NCI-H82 treated with DMSO at 0.1 percent for 48 hours (cell line): ENCODE results near the gene LAD1.
A peak's percentile ranks its signal among the peaks of the same experiment; 100 is the strongest.

Experiments used
- DNase-seq: peaks from one replicate; lab custom pipeline; 2025; ENCODE audit not compliant: unreplicated experiment; lab: John Stamatoyannopoulos, UW

LAD1 gene

DNA sequence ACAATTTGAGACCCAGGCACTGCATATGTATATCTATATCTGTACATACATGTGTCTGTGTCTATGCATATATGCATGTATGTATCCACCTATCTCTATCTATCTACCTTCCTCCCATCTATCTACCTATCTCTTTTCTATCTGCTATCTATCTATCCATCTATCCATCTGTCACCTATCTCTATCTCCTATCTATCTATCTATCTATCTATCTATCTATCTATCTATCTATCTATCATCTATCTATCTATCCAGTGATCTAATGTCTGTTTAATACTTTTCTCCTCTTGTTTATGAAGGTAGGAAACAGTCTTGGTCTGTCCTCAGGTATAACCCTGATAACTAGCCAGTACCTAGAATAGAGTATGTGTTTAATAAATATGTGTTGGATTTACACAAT lies 47.5 kb downstream of the LAD1 start:
- no peak for DNase-seq

DNA sequence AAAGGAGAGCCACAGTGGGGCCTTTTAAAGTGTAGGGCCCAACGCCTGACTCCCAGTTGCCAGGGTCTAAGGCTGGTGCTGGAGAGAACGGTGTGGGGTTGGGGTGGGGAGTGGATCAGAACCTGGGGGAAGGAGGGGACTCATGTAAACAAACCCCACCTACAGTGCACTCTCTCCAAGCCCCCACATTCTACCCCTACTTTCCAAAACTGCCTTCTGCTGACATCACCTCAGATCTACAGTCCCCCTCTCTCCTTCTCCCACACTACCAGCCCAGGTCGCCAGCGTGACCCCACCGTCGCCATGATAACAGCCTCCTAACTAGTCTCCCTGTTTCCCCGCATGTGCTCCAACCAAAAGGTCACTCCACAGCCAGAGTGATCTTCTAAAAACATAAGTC lies 48.2 kb downstream of the LAD1 start:
- DNase-seq = no peak

DNA sequence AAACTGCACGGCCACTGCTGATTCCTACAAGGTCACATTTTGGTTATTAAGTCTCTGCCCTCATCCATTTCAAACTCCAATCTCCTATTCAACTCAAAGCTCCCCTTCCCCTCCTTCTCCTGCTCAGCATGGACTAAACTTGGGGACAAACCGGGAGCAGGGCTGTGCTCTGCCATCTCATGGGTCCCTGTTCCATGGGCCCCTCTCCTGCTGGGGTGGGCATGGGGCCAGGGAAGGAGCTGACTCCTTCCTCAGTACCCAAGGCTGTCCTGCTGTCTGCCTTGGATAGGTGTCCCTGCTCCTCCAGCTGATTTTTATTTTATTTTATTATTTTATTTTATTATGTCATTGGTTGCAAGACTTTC lies 48.8 kb downstream of the LAD1 start:
- no peak for DNase-seq

DNA sequence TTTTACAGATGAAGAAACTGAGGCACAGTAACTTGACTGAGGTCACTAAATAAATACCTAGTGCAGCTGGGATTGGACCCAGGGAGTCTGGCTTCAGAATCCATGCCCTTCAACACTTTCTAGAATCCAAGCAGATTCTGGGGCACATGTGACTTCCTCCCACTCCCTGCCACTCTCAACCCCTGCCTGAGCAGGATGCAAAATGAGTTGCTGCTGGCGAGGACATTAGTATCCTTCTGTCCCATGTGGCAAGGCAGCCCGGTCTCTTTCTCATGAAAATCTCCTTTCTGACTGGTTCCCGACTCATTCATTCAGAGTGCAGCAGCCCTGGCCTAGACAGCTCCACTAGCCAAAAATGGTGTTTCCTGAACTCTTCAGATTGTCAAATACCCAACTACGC lies 50.0 kb downstream of the LAD1 start:
- DNase-seq = no peak

DNA sequence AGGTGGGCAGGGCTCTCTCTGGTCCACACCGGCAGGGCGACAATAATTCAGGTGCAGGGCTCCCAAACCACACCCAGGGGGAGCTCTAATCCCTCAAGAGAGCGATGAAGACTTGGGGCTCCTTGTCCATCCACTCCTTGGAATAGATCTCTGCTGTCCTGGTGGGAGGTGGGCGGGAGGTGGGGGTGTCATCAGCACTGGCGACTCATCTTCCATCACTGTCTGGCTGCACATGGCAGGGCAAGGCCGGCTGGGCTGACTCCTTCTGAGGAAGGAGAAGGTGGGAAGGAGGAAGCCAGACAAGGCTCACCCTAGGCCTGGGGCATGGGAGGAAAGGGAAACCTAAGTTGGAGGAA lies 50.9 kb downstream of the LAD1 start:
- DNase-seq = peak; percentile 41

DNA sequence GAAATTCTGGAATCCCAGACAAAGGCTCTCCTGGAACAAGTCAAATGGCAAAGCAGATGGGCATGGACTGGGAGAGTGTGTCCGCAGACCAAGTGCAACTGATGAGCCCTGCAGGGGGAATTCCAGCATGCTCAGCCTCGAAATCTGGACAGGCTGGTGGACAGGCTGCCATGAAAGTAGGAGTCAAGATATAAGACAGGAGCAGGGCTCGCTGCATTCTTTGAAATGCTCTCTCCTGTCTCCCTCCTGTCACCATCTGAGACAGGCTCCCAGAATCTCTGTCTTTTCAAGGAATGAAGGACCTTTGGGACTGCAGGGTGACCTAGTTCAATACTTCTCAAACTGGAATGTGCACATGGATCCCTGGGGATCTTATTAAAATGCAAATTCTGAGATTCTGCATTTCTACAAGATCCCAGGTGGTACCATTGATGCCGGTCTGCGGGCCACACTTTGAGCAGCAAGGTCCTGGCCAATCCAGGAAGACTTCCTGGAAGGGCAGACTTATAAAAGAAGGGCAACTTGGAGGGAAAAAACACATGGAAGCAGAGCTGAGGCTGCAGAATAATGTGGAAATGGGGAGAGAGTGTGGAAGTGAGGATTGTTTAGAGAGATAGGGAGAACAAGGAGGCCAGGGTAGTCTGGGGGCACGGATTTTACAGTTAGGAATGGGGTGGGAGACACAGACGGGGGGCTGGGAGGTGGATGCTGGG lies 51.5 kb downstream of the LAD1 start:
- DNase-seq = no peak

DNA sequence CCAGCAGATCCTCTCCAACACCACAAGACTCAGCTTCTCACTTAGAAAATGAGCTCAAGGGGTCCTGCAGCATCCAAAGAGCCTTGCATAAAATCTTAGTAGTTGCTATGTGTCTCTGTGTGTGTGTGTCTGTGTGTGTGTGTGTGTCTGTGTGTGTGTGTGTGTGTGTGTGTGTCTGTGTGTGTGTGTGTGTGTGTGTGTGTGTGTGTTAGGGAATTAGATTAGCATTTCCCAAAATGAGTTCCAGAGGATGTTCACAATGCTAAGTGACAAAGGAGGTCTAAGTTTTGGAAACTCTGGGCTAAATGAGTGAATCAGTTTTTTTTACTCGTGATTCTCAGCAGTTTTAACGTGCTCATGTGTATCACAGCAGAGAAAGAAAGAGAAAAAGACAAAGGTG lies 52.1 kb downstream of the LAD1 start:
- no peak for DNase-seq

DNA sequence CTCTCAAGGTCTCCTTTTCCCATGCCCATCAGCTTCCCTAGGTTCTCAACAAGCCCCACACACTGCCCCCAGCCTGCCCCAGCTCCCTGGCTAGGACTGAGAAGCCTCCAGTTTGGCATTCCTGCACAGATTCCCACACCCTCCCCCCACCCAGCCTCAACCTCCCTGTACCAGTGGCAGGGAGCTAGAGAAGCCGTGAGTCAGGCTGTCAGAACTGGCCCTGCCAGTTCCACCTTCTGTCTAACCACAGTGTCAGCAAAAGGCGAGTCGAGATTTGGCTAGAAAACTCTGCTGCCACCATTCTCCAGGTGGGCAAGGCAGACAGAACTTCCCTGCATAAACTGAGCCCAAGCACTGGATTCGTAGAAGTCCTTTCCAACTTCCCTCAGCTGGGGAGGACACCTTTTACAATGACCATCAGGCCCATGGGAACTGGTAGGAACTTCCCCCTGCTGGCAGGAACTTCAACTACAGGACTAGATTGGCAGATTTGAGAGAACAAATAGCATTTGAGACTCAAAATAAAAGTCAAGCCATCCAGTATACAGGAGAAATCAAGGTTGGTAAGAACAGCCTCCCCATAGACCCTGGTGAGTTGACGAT lies 52.7 kb downstream of the LAD1 start:
- peak; percentile 20 for DNase-seq

DNA sequence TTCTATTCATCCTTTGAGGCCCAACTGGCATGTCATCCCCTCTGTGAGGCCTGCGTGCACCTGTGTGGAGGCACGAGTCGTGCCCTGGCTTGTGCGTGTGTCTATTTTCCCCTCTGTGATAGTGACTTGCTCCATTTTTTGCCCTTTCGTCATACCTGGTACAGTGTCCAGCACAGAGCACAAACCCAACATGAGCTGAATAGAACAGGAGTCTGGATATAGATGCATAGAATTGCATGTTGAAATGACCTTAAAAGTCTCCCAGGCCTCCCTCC lies 54.1 kb downstream of the LAD1 start:
- DNase-seq = no peak

DNA sequence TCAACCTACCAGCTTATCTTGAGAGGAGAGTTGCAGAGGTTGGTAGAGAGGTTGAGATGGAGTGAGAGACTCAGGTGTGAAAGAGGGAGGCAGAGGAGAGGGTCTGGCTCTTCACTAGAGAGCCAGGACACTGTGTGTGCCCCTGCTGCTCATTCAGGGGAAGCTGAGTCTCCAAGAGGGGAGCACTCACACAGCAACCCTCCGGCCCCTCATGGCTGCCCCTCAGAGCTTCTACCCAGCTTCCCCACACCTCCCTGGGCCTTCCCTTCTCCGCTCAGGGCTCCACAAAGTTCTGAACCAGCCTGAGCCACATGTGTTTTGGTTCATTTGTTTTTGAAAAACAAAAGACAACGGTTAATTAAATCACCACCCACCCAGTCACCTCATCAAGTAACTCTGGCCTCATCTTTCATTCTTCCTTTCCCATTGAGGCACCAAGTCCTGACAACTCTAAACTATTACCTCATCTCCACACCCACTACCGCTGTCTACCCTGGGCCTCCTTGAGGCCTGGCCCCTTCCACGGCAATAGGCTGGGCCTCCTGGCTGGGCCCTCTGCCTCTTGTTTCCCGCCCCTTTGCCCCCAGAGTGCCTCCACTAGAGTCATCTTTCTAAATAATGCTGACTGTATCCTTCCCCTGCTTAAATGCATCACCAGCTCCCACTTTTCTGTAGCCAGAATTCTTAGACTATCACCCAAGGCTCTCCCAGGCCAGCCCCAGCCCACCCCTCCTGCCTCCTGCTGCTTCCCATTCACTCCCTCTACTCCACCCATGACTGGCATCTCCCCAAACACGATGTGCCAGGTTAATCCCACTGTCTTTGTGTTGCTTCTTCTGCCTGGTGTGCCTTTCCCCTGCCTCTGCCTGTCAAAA lies 54.7 kb downstream of the LAD1 start:
- DNase-seq = no peak

DNA sequence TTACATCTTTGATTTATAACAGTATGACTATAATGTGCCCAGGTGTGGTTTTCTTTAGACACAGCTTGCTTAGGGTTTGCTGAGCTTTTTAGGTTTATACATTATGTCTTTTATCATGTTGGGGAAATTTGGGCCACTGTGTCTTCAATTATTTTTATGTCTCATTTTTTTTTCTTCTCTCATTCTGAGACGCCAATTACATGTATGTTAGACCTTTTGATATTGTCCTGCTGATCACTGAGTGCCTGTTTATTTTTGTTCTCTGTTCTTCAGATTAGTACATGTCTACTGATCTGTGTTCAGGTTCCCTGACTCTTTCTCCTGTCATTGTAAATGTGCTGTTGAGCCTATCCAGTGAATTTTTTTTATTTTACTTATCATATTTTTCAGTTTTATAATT lies 57.7 kb downstream of the LAD1 start:
- DNase-seq = no peak

DNA sequence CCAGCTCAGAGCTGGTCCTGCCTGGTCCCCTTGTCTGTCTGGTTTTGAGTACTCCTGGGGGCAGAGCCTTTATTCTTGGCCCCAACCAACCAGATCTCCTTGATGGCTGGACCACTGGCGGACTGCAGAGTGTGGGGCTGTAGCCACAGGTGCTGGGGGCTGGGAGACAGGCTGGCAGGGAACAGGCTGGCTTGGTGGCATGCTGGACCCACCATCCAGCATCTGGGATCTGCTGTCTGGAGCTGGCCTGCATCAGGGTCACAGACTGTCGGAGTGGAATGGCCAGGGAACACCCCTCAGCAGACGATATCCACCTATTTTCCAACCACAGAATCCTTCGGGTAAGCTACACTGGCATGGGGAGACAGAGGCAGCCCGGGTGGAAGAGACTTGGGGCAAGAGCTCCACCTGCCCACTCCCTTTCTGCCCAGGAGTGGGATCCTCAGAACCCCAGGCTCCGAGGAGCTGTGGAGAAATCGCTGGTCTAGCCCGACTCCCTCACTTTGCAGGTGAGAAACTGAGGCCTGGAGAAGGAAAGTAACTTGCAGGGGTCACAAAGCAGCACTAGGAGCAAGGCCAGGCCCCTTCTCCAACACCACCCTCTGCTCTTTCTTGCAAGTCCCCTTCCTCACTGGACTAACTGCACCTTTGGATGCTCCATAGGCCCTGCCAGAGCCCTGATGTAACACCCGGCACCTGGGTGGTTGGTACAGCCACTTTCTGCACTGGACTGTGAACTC lies 62.2 kb downstream of the LAD1 start:
- DNase-seq = no peak

DNA sequence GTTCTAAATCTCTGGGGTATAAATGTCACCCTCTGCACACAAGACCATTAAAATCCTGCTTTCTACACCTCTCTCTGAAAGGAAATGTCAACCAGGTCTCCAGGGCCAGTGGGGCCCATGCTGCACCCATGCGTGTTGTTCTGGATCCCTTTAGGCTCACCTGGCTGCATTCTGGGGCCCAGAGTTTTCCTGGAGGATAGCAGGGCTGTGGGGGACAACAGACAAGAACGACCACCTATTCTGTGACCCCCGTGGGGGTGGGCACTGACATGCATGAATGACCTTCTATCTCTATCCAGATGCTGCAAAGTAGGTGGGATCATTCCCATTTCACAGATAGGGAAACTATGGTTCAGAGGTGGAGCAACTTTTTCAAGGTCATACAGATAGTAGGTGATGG lies 63.2 kb downstream of the LAD1 start:
- DNase-seq = no peak

DNA sequence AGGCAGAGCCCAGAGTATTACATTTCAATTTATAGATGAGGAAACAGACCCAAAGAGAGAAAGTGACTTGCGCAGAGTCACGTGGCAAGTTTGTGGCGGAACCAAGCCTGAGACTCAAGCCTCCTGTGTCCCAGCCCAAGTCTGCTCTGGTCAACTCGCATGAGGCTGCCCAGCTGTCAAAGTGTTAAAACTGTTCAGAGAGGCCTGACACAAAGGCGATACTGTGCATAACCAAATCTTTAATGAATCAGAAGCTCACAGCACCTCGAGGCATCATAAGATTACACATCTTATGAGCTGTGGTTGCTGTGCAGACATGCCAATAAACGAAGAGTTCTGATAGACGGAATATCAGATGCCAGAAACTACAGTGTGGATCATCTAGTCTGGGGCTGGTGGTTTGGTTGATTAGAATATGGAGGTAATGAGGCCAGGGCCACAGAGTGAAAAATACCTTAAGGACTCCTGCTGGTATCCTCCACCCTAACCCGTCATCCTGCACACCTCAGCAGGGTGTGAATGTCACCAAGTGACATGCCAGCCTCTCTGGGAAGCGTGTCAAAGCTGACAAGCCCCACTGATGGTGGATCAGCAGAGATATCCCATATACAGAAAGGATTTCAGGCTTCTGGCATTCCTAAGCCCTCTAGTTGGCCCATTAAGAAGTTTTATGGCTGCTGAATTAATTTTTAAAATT lies 63.8 kb downstream of the LAD1 start:
- DNase-seq = no peak

DNA sequence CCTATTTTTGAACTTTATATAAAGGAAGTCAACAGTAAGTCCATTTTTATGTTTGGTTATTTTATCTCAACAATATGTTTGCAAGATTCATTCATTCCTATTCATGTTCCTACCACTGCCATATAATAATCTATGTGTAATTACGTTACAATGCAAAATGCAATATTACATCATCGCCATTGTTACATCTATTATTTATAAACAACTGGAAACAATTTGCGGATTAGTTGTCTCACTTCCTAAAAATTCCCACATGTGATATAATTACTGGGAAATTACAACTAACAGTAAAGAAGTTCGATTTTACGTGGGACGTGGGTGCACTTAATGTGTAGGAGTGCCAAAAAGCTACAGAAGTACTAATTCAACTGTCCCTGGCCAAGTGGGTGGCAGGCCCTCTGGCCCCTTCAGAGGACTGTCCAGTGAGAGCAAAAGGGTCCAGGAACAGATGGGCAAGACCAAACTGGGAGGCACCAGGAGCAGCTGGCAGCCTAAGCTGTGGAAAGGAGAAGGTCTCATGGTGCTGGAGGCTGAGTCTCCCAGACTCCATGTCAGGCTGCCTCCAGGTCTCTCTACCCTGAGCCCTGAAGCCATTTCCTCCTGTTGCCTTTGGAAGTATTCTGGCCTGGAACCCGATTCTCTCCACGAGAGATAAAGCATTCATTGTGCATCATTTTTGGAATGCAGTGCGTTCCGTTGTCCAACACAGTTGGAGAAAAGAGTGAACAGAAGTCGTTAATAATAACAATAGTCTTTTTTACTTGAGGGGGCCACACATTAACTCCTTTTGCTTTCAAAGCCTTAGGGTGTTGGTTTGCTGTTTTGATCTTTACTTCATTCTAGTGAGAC lies 64.6 kb downstream of the LAD1 start:
- no peak for DNase-seq

DNA sequence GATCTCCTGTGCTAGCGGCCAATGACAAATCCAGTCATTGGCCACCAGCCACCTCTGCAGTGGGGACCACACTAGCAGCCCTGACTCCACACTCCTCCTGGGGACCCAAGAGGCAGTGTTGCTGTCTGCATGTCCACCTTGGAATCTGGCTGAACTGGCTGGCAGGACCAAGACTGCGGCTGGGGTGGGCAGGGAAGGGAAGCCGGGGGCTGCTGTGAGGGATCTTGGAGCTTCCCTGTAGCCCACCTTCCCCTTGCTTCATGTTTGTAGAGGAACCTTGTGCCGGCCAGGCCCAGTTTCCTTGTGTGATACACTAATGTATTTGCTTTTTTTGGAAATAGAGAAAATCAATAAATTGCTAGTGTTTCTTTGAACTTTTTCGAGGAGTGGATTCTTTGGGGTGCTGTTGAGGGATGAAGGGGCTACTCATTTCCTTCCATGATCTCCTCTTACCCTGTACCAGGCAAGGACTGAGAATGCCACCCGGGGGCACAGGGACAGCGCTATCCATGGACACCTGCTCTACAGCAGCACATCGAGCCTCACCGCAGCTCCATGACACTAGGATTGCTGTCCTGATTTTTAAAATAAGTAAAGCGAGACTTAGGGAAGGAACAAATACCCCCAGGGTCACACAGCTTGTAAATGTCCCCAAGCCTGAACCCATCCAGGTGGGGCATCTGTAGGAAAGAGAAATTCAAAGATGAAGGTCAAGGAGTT lies 66.3 kb downstream of the LAD1 start:
- no peak for DNase-seq

DNA sequence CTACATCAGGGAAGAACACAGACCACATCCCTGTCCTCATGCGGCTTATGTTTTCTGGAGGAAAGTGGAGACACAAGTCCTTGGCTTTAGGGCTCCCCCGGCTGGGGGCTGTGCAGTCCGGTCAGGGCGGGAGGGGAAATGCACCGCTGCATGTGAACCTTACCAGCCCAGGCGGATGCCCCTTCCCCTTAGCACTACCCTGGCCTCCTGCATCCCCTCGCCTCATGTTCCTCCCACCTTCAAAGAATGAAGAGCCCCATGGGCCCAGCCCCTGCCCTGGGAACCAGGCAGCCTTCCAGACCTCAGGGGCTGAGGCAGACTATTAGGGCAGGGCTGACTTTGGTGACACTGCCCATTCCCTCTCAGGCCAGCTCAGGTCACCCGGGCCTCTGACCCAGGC lies 67.1 kb downstream of the LAD1 start:
- no peak for DNase-seq

DNA sequence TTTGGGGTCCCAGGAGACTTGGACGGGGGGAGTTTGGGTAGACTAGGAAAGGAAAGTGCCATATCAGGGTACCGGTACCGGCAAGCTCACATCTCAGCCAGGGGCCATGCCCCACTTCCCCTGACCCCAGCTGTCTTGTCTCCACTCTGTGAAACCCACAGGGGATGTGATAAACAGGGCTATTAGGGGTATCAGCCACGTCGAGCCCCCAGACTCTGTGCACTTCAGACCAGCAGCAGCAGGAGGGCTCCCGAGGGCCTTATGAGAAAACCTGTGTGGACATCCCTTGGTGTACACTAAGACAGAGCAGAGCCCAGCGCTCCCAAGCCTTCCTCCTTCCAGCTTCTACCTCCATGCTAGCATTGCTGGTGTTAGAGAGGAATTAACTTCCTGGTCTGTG lies 68.0 kb downstream of the LAD1 start:
- DNase-seq = no peak
